Peyer's patch (tissue), 4 donors: ENCODE results near the gene CDC25A.

Experiments used
- CTCF ChIP-seq, 6 experiments: fragments of 450-650 bp in 4 of 6; fragments of 200-600 bp in 2 of 6; sonication (generic) in 1 of 6; IDR thresholded peaks; one replicate each; pipeline ENCODE4 v1.5.1; 2017 to 2019; ENCODE audit warnings: antibody characterized with exemption in 6 of 6, mild to moderate bottlenecking in 3 of 6, moderate library complexity in 1 of 6
- POLR2A ChIP-seq, 2 donors: fragments of 450-650 bp; IDR thresholded peaks; one replicate each; pipeline ENCODE4 v1.5.1; 2017; ENCODE audit warnings: antibody characterized with exemption in 2 of 2, mild to moderate bottlenecking in 2 of 2, moderate library complexity in 2 of 2

GRCh38 chr3:48190911-48191310 lies 2.7 kb upstream of the CDC25A start:
- TF ChIP-seq CTCF (IDR thresholded peaks at IDR 0.05) (no peak), POLR2A (IDR thresholded peaks at IDR 0.05) (no peak)
